Stimulated activated CD8-positive, alpha-beta memory T cell treated with anti-CD3 and anti-CD28 coated beads, Interleukin-15, amount 100 ng/mL, for 1 hour (primary cell): Measurements from ENCODE around the gene RBP7.

Experiments used
- DNase-seq: peaks from one replicate; pipeline ENCODE4 v3.0.0-alpha.2; 2020; ENCODE audit warnings: low read depth

Gene RBP7

GRCh38 chr1:10031461-10031860, 34.4 kb downstream of the RBP7 start:
- DNase-seq, result no peak

DNA sequence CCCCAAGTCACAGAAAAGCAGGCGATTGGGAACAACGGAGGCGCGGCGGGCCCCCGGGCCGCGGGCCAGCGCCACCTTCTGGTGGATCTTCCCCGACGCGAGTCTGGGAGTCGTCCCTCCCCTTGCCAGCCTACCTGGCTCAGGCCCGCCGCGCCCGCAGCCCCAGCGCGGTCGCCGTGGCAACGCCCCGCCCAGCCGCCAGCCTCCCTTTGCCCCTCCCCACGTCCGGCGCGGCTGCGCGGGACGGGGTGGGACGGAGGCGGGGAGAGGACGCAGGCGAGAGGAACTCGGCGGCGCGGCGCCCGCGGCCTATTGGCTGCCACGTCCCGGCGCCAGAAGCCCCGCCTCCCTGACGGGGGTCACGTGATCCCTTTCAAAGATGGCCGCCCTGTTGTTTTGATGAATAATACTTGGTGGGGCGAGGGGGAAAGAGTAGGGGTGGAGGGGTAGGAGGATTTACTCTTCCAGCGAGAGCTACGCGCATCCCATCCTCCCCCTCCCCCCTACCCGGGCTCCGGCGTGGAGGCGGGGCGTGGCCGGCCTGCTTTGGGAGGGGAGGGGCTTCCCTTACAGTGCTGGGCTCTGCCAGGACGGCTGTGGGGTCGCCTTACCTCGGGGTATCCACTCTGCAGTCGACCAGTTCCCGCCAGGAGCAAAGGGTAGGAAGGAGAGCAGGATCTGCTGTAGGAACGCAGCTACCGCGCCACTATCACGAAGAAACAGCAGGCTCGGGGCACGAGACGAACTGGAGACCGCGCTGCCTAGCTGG, 35.7 kb downstream of the RBP7 start, which contains the start of gene UBE4B:
TSS of gene UBE4B (plus strand) at position 369 of the 769 bp plus-strand sequence. CDS start 713 bp downstream, outside the sequence.
- peak; percentile 94 for DNase-seq

- DNase-seq, result no peak
Observed at GRCh38 chr1:10033359-10033845, 36.4 kb downstream of the RBP7 start.

- no peak for DNase-seq
Observed at GRCh38 chr1:10042746-10043145, 45.7 kb downstream of the RBP7 start.

- no peak for DNase-seq
Observed at GRCh38 chr1:10045480-10046355, 48.7 kb downstream of the RBP7 start.

- DNase-seq, result no peak
Observed at GRCh38 chr1:10046356-10047085, 49.5 kb downstream of the RBP7 start.

DNA sequence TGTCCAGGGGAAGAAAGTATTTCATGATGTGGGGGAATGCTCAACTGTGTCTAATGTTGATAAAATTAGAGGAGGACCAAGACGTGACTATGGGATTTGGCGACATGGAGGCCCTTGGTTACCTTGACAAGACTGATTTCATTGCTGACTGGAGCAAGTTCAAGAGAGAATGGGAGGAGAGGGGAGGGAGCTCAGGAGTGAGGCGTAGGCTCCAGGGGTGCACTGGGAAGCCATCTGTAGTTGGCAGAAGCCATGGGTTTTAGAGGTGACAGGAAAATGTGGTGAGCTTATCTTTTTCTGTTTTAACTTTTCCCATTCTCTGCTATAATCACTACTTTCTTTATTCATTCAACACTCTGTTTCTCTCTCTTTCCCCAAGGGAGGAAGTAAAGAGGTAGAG, 51.6 kb downstream of the RBP7 start:
- DNase-seq, result no peak

DNA sequence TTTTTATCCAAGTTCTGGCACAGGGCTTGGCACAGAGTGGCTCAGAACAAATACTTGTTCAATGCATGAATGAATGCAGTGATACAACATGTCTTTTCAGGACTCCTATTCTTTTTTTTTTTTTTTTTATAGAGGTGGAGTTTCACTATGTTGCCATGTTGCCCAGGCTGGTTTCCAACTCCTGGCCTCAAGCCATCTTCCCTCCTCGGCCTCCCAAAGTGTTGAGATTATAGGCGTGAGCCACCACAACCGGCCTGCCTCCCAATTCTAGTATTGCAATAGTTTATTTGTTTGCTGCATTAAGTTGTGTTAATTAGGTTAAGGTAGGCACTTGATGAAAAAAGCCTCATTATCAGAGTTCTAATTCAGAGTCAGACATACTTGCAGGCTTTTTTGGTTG, 53.6 kb downstream of the RBP7 start:
- DNase-seq, result no peak

- DNase-seq, result no peak
Observed at GRCh38 chr1:10051656-10052055, 54.6 kb downstream of the RBP7 start.

DNA sequence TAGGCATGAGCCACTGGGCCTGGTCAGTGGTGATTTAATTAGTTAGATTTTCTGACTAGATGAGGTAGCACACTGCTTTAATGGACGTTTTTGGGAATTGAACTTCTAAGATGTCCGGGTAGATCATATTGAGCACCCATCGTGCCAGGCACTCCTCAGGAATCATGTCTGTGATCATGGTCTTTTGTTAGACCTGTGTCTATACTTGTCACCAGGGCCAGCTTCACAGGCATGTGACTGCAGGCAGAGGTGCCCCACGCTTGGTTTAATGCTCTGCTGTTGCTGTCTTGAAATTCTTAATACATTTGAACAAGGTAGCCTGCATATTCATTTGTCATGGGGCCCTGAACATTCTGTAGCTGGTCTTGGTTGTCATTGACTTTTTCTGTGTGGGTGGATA, 55.3 kb downstream of the RBP7 start:
- no peak for DNase-seq

DNA sequence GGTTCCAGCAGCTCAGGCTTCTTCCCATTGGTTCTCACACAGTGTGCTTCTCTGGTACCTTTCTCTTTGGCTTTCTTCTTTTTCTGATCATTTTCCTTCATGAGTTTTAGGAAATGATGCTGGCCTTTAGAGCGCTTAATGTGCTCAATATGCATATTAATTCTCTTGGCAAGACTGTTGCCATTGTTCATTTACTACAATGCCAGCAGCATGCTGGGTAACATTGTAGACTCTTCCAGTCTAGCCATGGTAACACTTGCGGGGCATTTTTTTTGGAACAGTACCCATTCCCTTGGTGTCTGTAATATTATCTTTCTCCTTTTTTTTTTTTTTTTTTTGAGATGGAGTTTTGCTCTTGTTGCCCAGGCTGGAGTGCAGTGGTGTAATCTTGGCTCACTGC, 57.4 kb downstream of the RBP7 start:
- DNase-seq, result no peak

GRCh38 chr1:10056599-10056987, 59.6 kb downstream of the RBP7 start:
- no peak for DNase-seq

- DNase-seq, result no peak
Observed at GRCh38 chr1:10057343-10057742, 60.3 kb downstream of the RBP7 start.

DNA sequence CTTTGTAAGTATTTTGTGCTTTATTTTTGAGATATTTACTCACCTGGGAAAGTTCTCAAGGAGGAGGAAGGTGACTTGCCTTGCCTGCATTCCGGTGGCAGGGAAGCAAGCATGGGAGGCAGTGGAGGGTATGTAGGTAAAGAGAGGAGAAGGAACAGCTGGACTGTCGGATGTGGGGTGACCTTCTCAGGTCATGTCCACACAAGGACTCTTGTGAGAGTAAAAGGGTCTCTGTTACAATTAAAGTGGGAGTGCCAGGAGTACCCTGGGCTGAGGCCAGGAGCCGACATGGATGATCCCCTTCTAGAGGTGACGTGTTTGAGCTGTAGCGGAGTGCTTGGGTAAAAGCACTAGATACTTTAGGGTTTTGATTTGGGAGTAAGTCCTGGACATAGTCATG, 60.8 kb downstream of the RBP7 start:
- DNase-seq, result no peak

- DNase-seq, result no peak
Observed at GRCh38 chr1:10059342-10059718, 62.3 kb downstream of the RBP7 start.

GRCh38 chr1:10060311-10061100, 63.5 kb downstream of the RBP7 start:
- DNase-seq, result no peak

DNA sequence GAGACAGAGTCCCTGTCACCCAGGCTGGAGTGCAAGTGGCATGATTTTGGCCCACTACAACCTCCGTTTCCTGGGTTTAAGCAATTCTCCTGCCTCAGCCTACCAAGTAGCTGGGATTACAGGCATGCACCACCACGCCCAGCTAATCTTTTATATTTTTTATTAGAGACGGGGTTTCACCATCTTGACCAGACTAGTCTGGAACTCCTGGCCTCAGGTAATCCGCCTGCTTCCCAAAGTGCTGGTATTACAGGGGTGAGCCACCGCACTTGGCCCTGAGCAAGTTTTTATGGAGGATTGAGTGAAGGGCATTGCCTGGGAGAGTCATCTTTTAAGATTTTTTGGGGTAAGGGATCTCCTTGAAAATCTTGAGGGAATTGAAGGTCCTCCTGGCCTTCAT, 64.2 kb downstream of the RBP7 start:
- DNase-seq, result no peak

GRCh38 chr1:10063878-10064277, 66.8 kb downstream of the RBP7 start:
- no peak for DNase-seq

DNA sequence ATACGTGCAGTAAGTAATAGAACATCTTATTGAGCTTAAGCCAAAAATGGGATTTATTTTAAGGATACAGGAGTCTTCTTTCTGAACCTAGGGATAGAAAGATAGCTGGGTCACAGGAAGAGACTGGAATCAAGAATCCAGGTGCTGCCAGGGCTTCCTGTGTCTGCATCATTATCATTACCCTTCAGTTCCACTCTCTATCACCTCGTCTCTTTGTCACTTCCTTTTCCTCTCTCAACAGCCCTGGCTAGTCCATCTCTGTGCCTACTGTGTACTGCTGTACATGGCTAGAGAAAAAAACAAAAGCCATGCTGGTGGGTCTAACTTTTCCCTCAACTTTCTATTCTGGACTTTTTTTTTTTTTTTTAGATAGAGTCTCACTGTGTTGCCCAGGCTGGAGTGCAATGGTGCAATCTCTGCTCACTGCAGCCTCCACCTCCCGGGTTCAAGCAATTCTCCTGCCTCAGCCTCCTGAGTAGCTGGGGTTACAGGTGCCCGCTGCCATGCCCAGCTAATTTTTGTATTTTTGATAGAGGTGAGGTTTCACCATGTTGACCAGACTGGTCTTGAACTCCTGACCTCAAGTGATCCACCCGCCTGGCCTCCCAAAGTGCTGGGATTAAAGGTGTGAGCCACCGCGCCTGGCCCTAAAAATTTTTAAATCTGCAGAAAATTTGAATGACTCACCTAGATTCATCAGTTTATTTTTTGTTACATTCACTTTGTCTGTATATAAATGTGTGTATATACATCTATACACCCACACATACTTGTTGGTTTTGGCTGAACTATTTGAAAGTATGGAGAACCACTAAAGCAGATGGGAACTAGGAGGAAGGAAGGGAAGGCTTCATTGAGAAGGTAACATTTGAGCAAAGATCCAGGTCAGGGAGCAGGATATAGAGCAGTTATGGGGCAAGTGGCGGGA, 67.7 kb downstream of the RBP7 start:
- DNase-seq, result no peak

- no peak for DNase-seq
Observed at GRCh38 chr1:10065344-10065685, 68.3 kb downstream of the RBP7 start.
